CD14-positive monocyte (primary cell): Measurements from ENCODE around the gene SUSD4. TPM values are rescaled to one million over a fixed set of nuclear protein-coding genes. Genes with fewer than 3 reads are reported as not detected.

ENCODE experiments used
- DNase-seq, 3 donors: peaks; one replicate each; pipeline ENCODE4 v3.0.0-alpha.2; 2011 to 2022
- H2AFZ ChIP-seq: 2 replicates; pipeline ENCODE4 v1.6.0; 2012; ENCODE audit warnings: mild to moderate bottlenecking, low read depth, low read length, inconsistent platforms; ENCODE audit not compliant: insufficient read depth, poor library complexity, severe bottlenecking
- H3K27ac ChIP-seq, 2 donors: 1 replicate in 1 of 2; 2 replicates in 1 of 2; pipeline ENCODE4 v1.5.1; 2012 to 2013; ENCODE audit warnings: low read length in 2 of 2, control low read depth in 1 of 2, inconsistent platforms in 1 of 2, low read depth in 1 of 2, mild to moderate bottlenecking in 1 of 2
- H3K27me3 ChIP-seq, 2 donors: one replicate each; pipeline versions ENCODE4 v1.6.0 to v1.6.1; 2011 to 2013; ENCODE audit warnings: low read length in 2 of 2; ENCODE audit not compliant: control insufficient read depth in 2 of 2, insufficient read depth in 2 of 2
- H3K36me3 ChIP-seq, 2 donors: replicated peaks in 1 of 2; 1 replicate in 1 of 2; 2 replicates in 1 of 2; pipeline versions ENCODE4 v1.5.1 to v1.6.1; 2012 to 2013; ENCODE audit warnings: low read length in 2 of 2, control low read depth in 1 of 2, inconsistent platforms in 1 of 2, mild to moderate bottlenecking in 1 of 2; ENCODE audit not compliant: insufficient read depth in 2 of 2, control insufficient read depth in 1 of 2
- H3K4me1 ChIP-seq, 2 donors: 1 replicate in 1 of 2; 2 replicates in 1 of 2; pipeline versions ENCODE4 v1.5.1 to v1.6.1; 2012 to 2013; ENCODE audit warnings: low read length in 2 of 2, control low read depth in 1 of 2, inconsistent platforms in 1 of 2, mild to moderate bottlenecking in 1 of 2, moderate library complexity in 1 of 2; ENCODE audit not compliant: insufficient read depth in 2 of 2, control insufficient read depth in 1 of 2
- H3K4me2 ChIP-seq: replicated peaks from 2 replicates; pipeline ENCODE3; 2012; ENCODE audit warnings: low read length, moderate library complexity, mild to moderate bottlenecking; ENCODE audit not compliant: poor library complexity, severe bottlenecking; ENCODE audit errors: extremely low read depth
- H3K4me3 ChIP-seq, 3 experiments: fragments of 200-600 bp in 1 of 3; sonication (generic) in 1 of 3; replicated peaks in 1 of 3; 1 replicate in 2 of 3; 2 replicates in 1 of 3; pipeline ENCODE4 v1.5.1; 2011 to 2013; ENCODE audit warnings: low read length in 3 of 3, mild to moderate bottlenecking in 3 of 3, control low read depth in 2 of 3, low read depth in 2 of 3, inconsistent platforms in 1 of 3, moderate library complexity in 1 of 3
- H3K79me2 ChIP-seq: 2 replicates; pipeline ENCODE4 v1.6.0; 2012; ENCODE audit warnings: mild to moderate bottlenecking, control low read depth, inconsistent platforms, low read length, moderate library complexity; ENCODE audit not compliant: insufficient read depth
- H3K9ac ChIP-seq: 2 replicates; pipeline ENCODE4 v1.6.0; 2017; ENCODE audit warnings: low read length, mild to moderate bottlenecking; ENCODE audit not compliant: insufficient read depth, poor library complexity, severe bottlenecking
- H3K9me3 ChIP-seq, 2 donors: replicated peaks in 1 of 2; 1 replicate in 1 of 2; 2 replicates in 1 of 2; pipeline versions ENCODE4 v1.5.1 to v1.6.1; 2012 to 2013; ENCODE audit warnings: low read length in 2 of 2, control low read depth in 1 of 2; ENCODE audit not compliant: control insufficient read depth in 1 of 2, insufficient read depth in 1 of 2
- H4K20me1 ChIP-seq: 2 replicates; pipeline ENCODE4 v1.6.0; 2012; ENCODE audit warnings: mild to moderate bottlenecking, low read length, control low read depth, moderate library complexity; ENCODE audit not compliant: insufficient read depth
- H3K27ac Mint-ChIP-seq, 7 donors: one replicate each; pipeline ENCODE4 v1.8.0; 2020; ENCODE audit warnings: mild to moderate bottlenecking in 7 of 7, mixed read lengths in 7 of 7, moderate library complexity in 6 of 7, inconsistent platforms in 2 of 7
- H3K27me3 Mint-ChIP-seq, 3 donors: one replicate each; pipeline ENCODE4 v1.8.0; 2021 to 2022; ENCODE audit warnings: low read depth in 3 of 3, mild to moderate bottlenecking in 3 of 3, mixed read lengths in 3 of 3, moderate library complexity in 3 of 3, inconsistent platforms in 1 of 3
- H3K36me3 Mint-ChIP-seq, 2 donors: one replicate each; pipeline ENCODE4 v1.8.0; 2020; ENCODE audit warnings: mixed read lengths in 2 of 2, inconsistent platforms in 1 of 2, mild to moderate bottlenecking in 1 of 2
- H3K4me1 Mint-ChIP-seq: one replicate; pipeline ENCODE4 v1.8.0; 2020; ENCODE audit warnings: mild to moderate bottlenecking, mixed read lengths
- H3K4me3 Mint-ChIP-seq, 2 donors: one replicate each; pipeline ENCODE4 v1.8.0; 2020; ENCODE audit warnings: mild to moderate bottlenecking in 2 of 2, mixed read lengths in 2 of 2, moderate library complexity in 1 of 2
- H3K9me3 Mint-ChIP-seq, 7 donors: one replicate each; pipeline ENCODE4 v1.8.0; 2020 to 2022; ENCODE audit warnings: mixed read lengths in 7 of 7, mild to moderate bottlenecking in 6 of 7, moderate library complexity in 6 of 7, inconsistent platforms in 2 of 7
- WGBS: methylation state at CpG from one replicate; pipeline ENCODE4 v1.1.5; 2013; ENCODE audit warnings: missing lambda C conversion rate; ENCODE audit not compliant: insufficient coverage; 5-methylcytosine and 5-hydroxymethylcytosine counted together
- intact Hi-C, 2 donors: fragments of 100-400 bp; cut with micrococcal nuclease; formaldehyde crosslinking; loops; one replicate each; pipeline versions ENCODE4 v1.15.0 to v1.15.1; 2023
- polyA plus RNA-seq, 3 donors: library from polyadenylated mRNA; depleted of rRNA in 1 of 3; unstranded in 2 of 3; stranded (reverse) in 1 of 3; fragments of 300-500 nt in 2 of 3; fragments of >200 nt in 1 of 3; fragmentation: Illumina TruSeq in 2 of 3; gene quantifications; 1 replicate in 2 of 3; 2 replicates in 1 of 3; pipeline ENCODE4 v1.2.3, GENCODE V29; 2012 to 2021
- TF ChIP-seq, protein P1 (sequence below): fragments of 200-600 bp; IDR thresholded peaks from one replicate; pipeline ENCODE4 v1.8.0; 2022; ENCODE audit warnings: antibody characterized with exemption, mild to moderate bottlenecking

Gene SUSD4
- polyA plus RNA-seq, 3 donors = 0.34 to 0.92 (median 0.50) TPM

DNA sequence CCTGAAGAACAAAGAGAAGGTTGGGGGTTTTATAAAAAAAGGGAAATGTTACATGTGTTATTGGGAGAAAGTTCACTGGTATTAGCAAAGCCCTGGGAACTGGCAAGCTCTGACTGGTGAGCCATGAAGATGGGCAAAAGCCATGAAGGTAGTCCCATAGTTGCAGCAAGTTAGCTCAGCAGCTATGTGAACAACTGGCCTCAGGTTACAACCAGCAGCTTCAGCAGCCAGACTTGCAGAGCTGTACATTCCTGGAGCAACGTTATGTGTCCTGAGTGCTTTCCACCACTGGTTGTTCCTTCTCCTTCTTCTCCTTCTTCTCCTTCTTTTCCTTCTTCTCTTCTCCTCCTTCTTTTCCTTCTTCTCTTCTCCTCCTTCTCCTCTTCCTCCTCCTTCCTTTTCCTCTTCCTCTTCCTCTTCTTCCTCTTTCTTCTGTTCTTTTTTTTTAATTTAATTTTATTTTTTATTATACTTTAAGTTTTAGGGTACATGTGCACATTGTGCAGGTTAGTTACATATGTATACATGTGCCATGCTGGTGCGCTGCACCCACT lies 164.8 kb downstream of the SUSD4 start:
- Mint-ChIP-seq H3K9me3 (peaks cover 0 to 11% (median 5%) of the 10 kb centered on the region in 7 donors), H3K27me3 (peaks cover 0 to 2% (median 2%) of the 10 kb centered on the region in 3 donors), H3K4me3 (peak overlapping the region in 1 of 2 donors; percentile 17), H3K4me1 (peaks cover 47% of the 10 kb centered on the region), H3K36me3 (peaks cover 0 to 2% of the 10 kb centered on the region in 2 donors), H3K27ac (peak overlapping the region; percentile 56 to 87 (median 79))
- Histone ChIP-seq H3K9me3 (peaks cover 0 to 3% of the 10 kb centered on the region in 2 donors), H3K36me3 (no peaks in the 10 kb centered on the region), H3K9ac (no peak overlapping the region), H3K79me2 (no peaks in the 10 kb centered on the region), H3K27ac (peak overlapping the region; percentile 55 to 68), H4K20me1 (no peaks in the 10 kb centered on the region), H3K4me1 (peaks cover 24 to 34% of the 10 kb centered on the region in 2 donors), H2AFZ (no peak overlapping the region), H3K4me3 (peak overlapping the region in 1 of 3 experiments; percentile 62), H3K4me2 (peak overlapping the region; percentile 32), H3K27me3 (no peaks in the 10 kb centered on the region)
- intact Hi-C loops = no loop called here
- TF ChIP-seq, protein P1, sequence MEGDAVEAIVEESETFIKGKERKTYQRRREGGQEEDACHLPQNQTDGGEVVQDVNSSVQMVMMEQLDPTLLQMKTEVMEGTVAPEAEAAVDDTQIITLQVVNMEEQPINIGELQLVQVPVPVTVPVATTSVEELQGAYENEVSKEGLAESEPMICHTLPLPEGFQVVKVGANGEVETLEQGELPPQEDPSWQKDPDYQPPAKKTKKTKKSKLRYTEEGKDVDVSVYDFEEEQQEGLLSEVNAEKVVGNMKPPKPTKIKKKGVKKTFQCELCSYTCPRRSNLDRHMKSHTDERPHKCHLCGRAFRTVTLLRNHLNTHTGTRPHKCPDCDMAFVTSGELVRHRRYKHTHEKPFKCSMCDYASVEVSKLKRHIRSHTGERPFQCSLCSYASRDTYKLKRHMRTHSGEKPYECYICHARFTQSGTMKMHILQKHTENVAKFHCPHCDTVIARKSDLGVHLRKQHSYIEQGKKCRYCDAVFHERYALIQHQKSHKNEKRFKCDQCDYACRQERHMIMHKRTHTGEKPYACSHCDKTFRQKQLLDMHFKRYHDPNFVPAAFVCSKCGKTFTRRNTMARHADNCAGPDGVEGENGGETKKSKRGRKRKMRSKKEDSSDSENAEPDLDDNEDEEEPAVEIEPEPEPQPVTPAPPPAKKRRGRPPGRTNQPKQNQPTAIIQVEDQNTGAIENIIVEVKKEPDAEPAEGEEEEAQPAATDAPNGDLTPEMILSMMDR = no peak
- DNase-seq = peak in 1 of 3 donors; percentile 48
- WGBS = 0% methylated on average over 1 of the region's 2 CpGs

DNA sequence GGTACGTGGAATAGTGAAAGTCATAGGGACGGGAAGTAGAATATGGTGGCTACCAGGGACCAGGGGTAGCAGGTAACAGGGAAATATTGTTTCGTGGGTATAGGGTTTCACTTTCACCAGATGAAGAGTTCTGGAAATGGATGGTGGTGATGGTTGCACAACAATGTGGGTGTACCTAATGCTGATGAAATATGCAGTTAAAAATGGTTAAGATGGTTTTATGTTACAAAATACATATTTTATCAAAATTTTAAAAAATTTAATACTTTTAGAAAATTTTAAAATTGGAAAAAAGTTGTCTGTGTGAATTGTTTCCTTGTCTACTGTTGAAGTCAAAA lies 165.4 kb downstream of the SUSD4 start:
- H3K27me3 ChIP-seq = no peaks in the 10 kb centered on the region
- peaks cover 0 to 2% of the 10 kb centered on the region in 2 donors for H3K36me3 Mint-ChIP-seq
- H3K4me1 Mint-ChIP-seq = peaks cover 47% of the 10 kb centered on the region
- H3K27me3 Mint-ChIP-seq = peaks cover 0 to 2% (median 2%) of the 10 kb centered on the region in 3 donors
- H3K4me2 ChIP-seq = peak overlapping the region; percentile 58
- intact Hi-C loops = no loop called here
- H3K36me3 ChIP-seq = no peaks in the 10 kb centered on the region
- DNase-seq = peak in 2 of 3 donors; percentile 50 to 58
- peaks cover 0 to 11% (median 5%) of the 10 kb centered on the region in 7 donors for H3K9me3 Mint-ChIP-seq
- peaks cover 24 to 34% of the 10 kb centered on the region in 2 donors for H3K4me1 ChIP-seq
- H3K27ac Mint-ChIP-seq = peak overlapping the region; percentile 56 to 91 (median 85)
- peaks cover 0 to 3% of the 10 kb centered on the region in 2 donors for H3K9me3 ChIP-seq
- no peak overlapping the region for H3K9ac ChIP-seq
- H3K79me2 ChIP-seq = no peaks in the 10 kb centered on the region
- TF ChIP-seq, protein P1 = no peak
- H2AFZ ChIP-seq = peak overlapping the region; percentile 39
- H4K20me1 ChIP-seq = no peaks in the 10 kb centered on the region
- peak overlapping the region in 2 of 3 experiments; percentile 21 to 62 for H3K4me3 ChIP-seq
- H3K27ac ChIP-seq = peak overlapping the region in 1 of 2 donors; percentile 73
- WGBS = 8% methylated on average over 2 of the region's 3 CpGs
- H3K4me3 Mint-ChIP-seq = peak overlapping the region; percentile 67 to 75
